ENCODE data around the gene OR51A7.

GRCh38 chr11:4926608-4927007 is 23.0 kb downstream of the OR51A7 start:
- TF ChIP-seq POLR2A (IDR thresholded peaks at IDR 0.05; ENCODE audit: low read length): no peak
- TF ChIP-seq GATA1 (IDR thresholded peaks at IDR 0.05; ENCODE audit: low read depth, low read length): no peak

All from erythroblast (primary cell).